HCT116 (cell line): ENCODE measurements around the gene GTPBP1. TPM values are rescaled to one million over a fixed set of nuclear protein-coding genes. Genes with fewer than 3 reads are reported as not detected.

Experiments used
- ATAC-seq: fragments of 200-7000 bp; cut with Tn5 transposase; 2 replicates; pipeline ENCODE4 v1.9.1; 2020; ENCODE audit warnings: mild to moderate bottlenecking, moderate library complexity
- BruUV-seq: library from RNA; stranded (reverse); fragments of 400-500 nt; replicated peaks from 2 replicates; lab custom pipeline; 2021; lab: Mats Ljungman, UMichigan
- CTCF ChIA-PET: fragments of 300-600 bp; sonication (Branson Sonifier 250); formaldehyde crosslinking; loops from one replicate; lab custom pipeline; 2021; ENCODE audit warnings: antibody characterized with exemption; lab: Charles Lee
- POLR2A ChIA-PET: fragments of 300-600, 350-600 bp; sonication (Branson Sonifier 250); formaldehyde crosslinking; loops from one replicate; lab custom pipeline; 2021; ENCODE audit warnings: antibody characterized with exemption; lab: Charles Lee
- RAD21 ChIA-PET, 2 experiments: fragments of 300-600 bp; sonication (Branson Sonifier 250); formaldehyde crosslinking; loops; one replicate each; lab custom pipeline; 2023; ENCODE audit warnings: low total read pairs in 2 of 2; ENCODE audit not compliant: uncharacterized antibody in 2 of 2, unreplicated experiment in 2 of 2, low non-redundant PET in 1 of 2; lab: Charles Lee
- DNase-seq: peaks from one replicate; pipeline ENCODE4 v3.0.0-alpha.2; 2010; ENCODE audit warnings: low read depth, low spot score
- H2AFZ ChIP-seq: fragments of 200-600 bp; shearing (Covaris generic), sonication (generic); 2 replicates; pipeline ENCODE4 v1.6.1; 2017; ENCODE audit warnings: low read depth, mixed run types, mixed read lengths, antibody characterized with exemption, low read length; ENCODE audit not compliant: poor library complexity, severe bottlenecking
- H3K27ac ChIP-seq: 2 replicates; pipeline ENCODE4 v1.5.1; 2012; ENCODE audit warnings: low read depth, low read length
- H3K27me3 ChIP-seq: fragments of 200-600 bp; sonication (generic); 2 replicates; pipeline ENCODE4 v1.6.1; 2016; ENCODE audit warnings: mixed run types, low read length, mixed read lengths; ENCODE audit not compliant: insufficient read depth
- H3K36me3 ChIP-seq, 2 experiments: fragments of 200-500 bp in 1 of 2; fragments of 200-600 bp in 1 of 2; sonication (Bioruptor generic) in 1 of 2; sonication (generic) in 1 of 2; 2 replicates each; pipeline versions ENCODE4 v1.5.1 to v1.6.1; 2014 to 2016; ENCODE audit warnings: low read length in 2 of 2, inconsistent platforms in 1 of 2, mixed read lengths in 1 of 2, mixed run types in 1 of 2; ENCODE audit not compliant: insufficient read depth in 2 of 2, control insufficient read depth in 1 of 2
- H3K4me1 ChIP-seq, 2 experiments: fragments of 200-600 bp in 1 of 2; sonication (generic) in 1 of 2; 2 replicates each; pipeline versions ENCODE4 v1.5.1 to v1.6.1; 2012 to 2017; ENCODE audit warnings: low read length in 2 of 2, inconsistent platforms in 1 of 2, mild to moderate bottlenecking in 1 of 2, mixed read lengths in 1 of 2, mixed run types in 1 of 2, moderate library complexity in 1 of 2; ENCODE audit not compliant: insufficient read depth in 2 of 2, control insufficient read depth in 1 of 2
- H3K4me2 ChIP-seq: fragments of 200-600 bp; sonication (generic); 2 replicates; pipeline ENCODE4 v1.6.1; 2017; ENCODE audit warnings: mixed run types, low read length, mixed read lengths
- H3K4me3 ChIP-seq, 2 experiments: fragments of 200-600 bp in 1 of 2; sonication (generic) in 1 of 2; replicated peaks in 1 of 2; 2 replicates each; pipeline ENCODE4 v1.5.1; 2011 to 2016; ENCODE audit warnings: low read length in 2 of 2, control low read depth in 1 of 2, low read depth in 1 of 2, mild to moderate bottlenecking in 1 of 2, mixed read lengths in 1 of 2, mixed run types in 1 of 2
- H3K79me2 ChIP-seq: fragments of 200-600 bp; sonication (generic); 2 replicates; pipeline ENCODE4 v1.6.1; 2017; ENCODE audit warnings: mild to moderate bottlenecking, mixed run types, low read length, moderate library complexity, mixed read lengths; ENCODE audit not compliant: insufficient read depth
- H3K9ac ChIP-seq: fragments of 200-600 bp; sonication (generic); 2 replicates; pipeline ENCODE4 v1.6.1; 2016; ENCODE audit warnings: low read length, mixed read lengths
- H3K9me2 ChIP-seq: fragments of 200-600 bp; sonication (generic), shearing (Covaris generic); 2 replicates; pipeline ENCODE4 v1.6.1; 2017; ENCODE audit warnings: mixed run types, mild to moderate bottlenecking, moderate library complexity; ENCODE audit not compliant: insufficient read depth
- H3K9me3 ChIP-seq, 2 experiments: fragments of 200-500 bp in 1 of 2; fragments of 200-600 bp in 1 of 2; sonication (Bioruptor generic) in 1 of 2; sonication (generic) in 1 of 2; 2 replicates each; pipeline ENCODE4 v1.6.1; 2014 to 2017; ENCODE audit warnings: low read length in 2 of 2, mixed read lengths in 2 of 2, inconsistent platforms in 1 of 2, low read depth in 1 of 2, mild to moderate bottlenecking in 1 of 2, mixed run types in 1 of 2, moderate library complexity in 1 of 2; ENCODE audit not compliant: control insufficient read depth in 1 of 2, insufficient read depth in 1 of 2
- H4K20me1 ChIP-seq: fragments of 200-600 bp; sonication (generic), shearing (Covaris generic); 2 replicates; pipeline ENCODE4 v1.6.1; 2017; ENCODE audit warnings: mixed run types, mild to moderate bottlenecking, moderate library complexity; ENCODE audit not compliant: insufficient read depth
- EGR1 ChIP-seq: IDR thresholded peaks from 2 replicates; pipeline ENCODE4 v1.6.1; 2012; ENCODE audit warnings: low read depth
- FOSL1 ChIP-seq: IDR thresholded peaks from 2 replicates; pipeline ENCODE4 v1.6.1; 2012; ENCODE audit warnings: low read depth
- JUND ChIP-seq: IDR thresholded peaks from 2 replicates; pipeline ENCODE4 v1.6.1; 2012
- RAD21 ChIP-seq: IDR thresholded peaks from 2 replicates; pipeline ENCODE4 v1.6.1; 2012; ENCODE audit warnings: low read depth, mild to moderate bottlenecking
- SRF ChIP-seq: IDR thresholded peaks from 2 replicates; pipeline ENCODE4 v1.6.1; 2012; ENCODE audit warnings: low read depth
- YY1 ChIP-seq: IDR thresholded peaks from 2 replicates; pipeline ENCODE4 v1.6.1; 2011; ENCODE audit warnings: low read length, low read depth, moderate library complexity, mild to moderate bottlenecking; ENCODE audit not compliant: insufficient replicate concordance; ENCODE audit errors: extremely low read depth
- ZFX ChIP-seq: fragments of 450-650 bp; IDR thresholded peaks from 2 replicates; pipeline ENCODE4 v1.6.1; 2017
- ZNF274 ChIP-seq: fragments of 200-500 bp; sonication (Bioruptor generic); IDR thresholded peaks from 2 replicates; pipeline ENCODE4 v1.6.1; 2014; ENCODE audit warnings: mild to moderate bottlenecking, low read depth, low read length, inconsistent platforms
- intact Hi-C: fragments of 100-400 bp; cut with micrococcal nuclease; formaldehyde crosslinking; loops from 2 replicates; pipeline ENCODE4 v1.10.0; 2022
- total RNA-seq: library from RNA; stranded (reverse); gene quantifications from one replicate; pipeline ENCODE4 v1.2.1, GENCODE V29; 2021; ENCODE audit not compliant: unreplicated experiment
- TF ChIP-seq, protein P1 (sequence below): IDR thresholded peaks from 2 replicates; pipeline ENCODE4 v1.6.1; 2011; ENCODE audit warnings: mild to moderate bottlenecking, low read length, moderate library complexity; ENCODE audit not compliant: insufficient replicate concordance; ENCODE audit errors: extremely low read depth
- TF ChIP-seq, protein P2 (sequence below): IDR thresholded peaks from 2 replicates; pipeline ENCODE4 v1.6.1; 2012

GTPBP1 gene
- total RNA-seq, 1 experiment from 2014 or later: 48.2 TPM

DNA sequence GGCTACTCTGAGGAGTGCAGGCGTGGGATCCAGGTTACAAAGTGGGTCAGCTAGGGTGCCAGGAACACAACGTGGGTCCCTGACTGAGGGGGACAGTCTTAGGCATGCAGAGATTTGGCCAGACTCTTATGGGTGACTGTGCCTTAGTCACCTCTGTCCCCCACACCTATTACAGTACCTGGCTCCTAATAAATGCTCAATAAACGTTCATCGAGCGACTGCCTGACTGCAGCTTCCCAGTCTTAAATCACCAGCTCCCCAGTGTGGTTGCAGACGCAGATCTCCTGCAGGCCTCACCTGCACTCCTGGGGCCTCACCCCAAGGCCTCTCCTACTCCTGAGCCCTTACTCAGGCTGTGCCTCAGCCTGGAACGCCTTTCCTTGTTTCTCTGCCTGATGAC lies 53.3 kb downstream of the GTPBP1 start:
- intact Hi-C loops: no loop called here
- POLR2A ChIA-PET: no interaction called here

DNA sequence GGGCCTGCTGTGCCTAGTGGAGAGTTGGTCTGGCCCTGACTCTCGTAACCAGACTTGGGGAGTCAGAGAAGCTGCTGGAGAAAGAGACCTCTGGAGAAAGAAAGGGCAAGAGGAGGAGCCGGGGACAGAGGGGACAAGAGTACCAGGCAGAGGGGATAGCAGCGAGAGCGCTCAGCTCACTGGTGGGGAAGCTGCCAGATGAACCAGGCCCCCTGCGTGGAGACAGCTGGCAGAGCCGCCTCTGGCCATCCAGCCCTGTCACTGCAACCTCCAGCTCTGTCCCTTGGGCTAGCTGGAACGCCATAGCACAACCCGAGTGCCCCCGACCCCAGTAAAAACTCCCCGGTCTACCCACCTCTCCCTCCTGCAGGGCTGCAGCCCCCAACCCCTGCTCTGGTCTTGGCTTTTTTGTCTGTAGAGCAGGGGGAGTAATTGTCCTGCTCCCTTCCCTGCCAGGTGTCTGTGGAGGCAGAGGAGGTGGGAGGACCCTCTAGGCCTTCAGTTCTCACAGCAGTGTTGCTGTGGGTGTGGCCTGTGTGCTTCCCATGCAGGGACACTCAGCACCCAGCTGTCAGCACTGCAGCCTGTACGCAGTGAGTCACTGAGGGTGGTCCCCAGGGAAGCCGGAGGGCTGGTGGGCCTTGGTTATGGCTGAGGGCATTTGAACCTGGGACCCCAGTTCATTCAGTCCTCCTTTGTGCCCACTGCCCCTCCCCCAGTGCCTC lies 54.9 kb downstream of the GTPBP1 start:
- H3K9me2 ChIP-seq: no peaks in the 10 kb centered on the region
- ATAC-seq (no peak), DNase-seq (no peak)
- no peak overlapping the region for H3K4me3 ChIP-seq
- intact Hi-C loops: no loop called here
- RAD21 ChIA-PET: no interaction called here
- H2AFZ ChIP-seq: no peak overlapping the region
- no peaks in the 10 kb centered on the region for H3K27me3 ChIP-seq
- no peak overlapping the region for H3K27ac ChIP-seq
- POLR2A ChIA-PET: no interaction called here
- peaks cover 26 to 39% of the 10 kb centered on the region in 2 experiments for H3K4me1 ChIP-seq
- no peaks in the 10 kb centered on the region for H3K36me3 ChIP-seq
- H3K4me2 ChIP-seq: no peak overlapping the region
- H3K9me3 ChIP-seq: no peaks in the 10 kb centered on the region
- H4K20me1 ChIP-seq: no peaks in the 10 kb centered on the region
- H3K79me2 ChIP-seq: no peaks in the 10 kb centered on the region
- CTCF ChIA-PET: interaction anchor here (2.3 kb wide), 1 partner anchor 8 kb away, joined by 8 read pairs; no protein-coding TSS in a partner anchor
- no peak for TF ChIP-seq RAD21
- no peak for TF ChIP-seq JUND
- TF ChIP-seq ZNF274: no peak
- TF ChIP-seq YY1: no peak
- no peak for TF ChIP-seq ZFX
- no peak for TF ChIP-seq FOSL1
- no peak for TF ChIP-seq SRF
- TF ChIP-seq, protein P1, sequence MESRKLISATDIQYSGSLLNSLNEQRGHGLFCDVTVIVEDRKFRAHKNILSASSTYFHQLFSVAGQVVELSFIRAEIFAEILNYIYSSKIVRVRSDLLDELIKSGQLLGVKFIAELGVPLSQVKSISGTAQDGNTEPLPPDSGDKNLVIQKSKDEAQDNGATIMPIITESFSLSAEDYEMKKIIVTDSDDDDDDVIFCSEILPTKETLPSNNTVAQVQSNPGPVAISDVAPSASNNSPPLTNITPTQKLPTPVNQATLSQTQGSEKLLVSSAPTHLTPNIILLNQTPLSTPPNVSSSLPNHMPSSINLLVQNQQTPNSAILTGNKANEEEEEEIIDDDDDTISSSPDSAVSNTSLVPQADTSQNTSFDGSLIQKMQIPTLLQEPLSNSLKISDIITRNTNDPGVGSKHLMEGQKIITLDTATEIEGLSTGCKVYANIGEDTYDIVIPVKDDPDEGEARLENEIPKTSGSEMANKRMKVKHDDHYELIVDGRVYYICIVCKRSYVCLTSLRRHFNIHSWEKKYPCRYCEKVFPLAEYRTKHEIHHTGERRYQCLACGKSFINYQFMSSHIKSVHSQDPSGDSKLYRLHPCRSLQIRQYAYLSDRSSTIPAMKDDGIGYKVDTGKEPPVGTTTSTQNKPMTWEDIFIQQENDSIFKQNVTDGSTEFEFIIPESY: no peak
- TF ChIP-seq, protein P2, sequence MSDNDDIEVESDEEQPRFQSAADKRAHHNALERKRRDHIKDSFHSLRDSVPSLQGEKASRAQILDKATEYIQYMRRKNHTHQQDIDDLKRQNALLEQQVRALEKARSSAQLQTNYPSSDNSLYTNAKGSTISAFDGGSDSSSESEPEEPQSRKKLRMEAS: no peak
- TF ChIP-seq, all 23 proteins: peak for 0
- BruUV-seq: no TSS peak
- H3K9ac ChIP-seq: no peak overlapping the region

More for the DNA sequence above, 53.3 kb downstream of the GTPBP1 start:
- RAD21 ChIA-PET: no interaction called here
- Histone ChIP-seq H3K4me2 (no peak overlapping the region), H3K36me3 (no peaks in the 10 kb centered on the region), H2AFZ (no peak overlapping the region), H3K9ac (no peak overlapping the region), H3K79me2 (peaks cover 10% of the 10 kb centered on the region; the same call in 1 of the 2 replicates), H3K4me1 (peaks cover 15 to 38% of the 10 kb centered on the region in 2 experiments), H3K27ac (no peak overlapping the region), H3K9me3 (no peaks in the 10 kb centered on the region), H3K27me3 (no peaks in the 10 kb centered on the region), H3K9me2 (no peaks in the 10 kb centered on the region), H3K4me3 (no peak overlapping the region), H4K20me1 (no peaks in the 10 kb centered on the region)
- no peak for DNase-seq
- BruUV-seq: no TSS peak
- no peak for ATAC-seq
- CTCF ChIA-PET: interaction anchor here (0.6 to 2.3 kb wide), 2 partner anchors 10 to 1110 kb away, joined by 4 to 8 read pairs; no protein-coding TSS in a partner anchor
- no peak for TF ChIP-seq EGR1
